Peyer's patch (tissue), 4 donors: Measurements from ENCODE around the gene MEPE.

Experiments used
- CTCF ChIP-seq, 6 experiments: fragments of 450-650 bp in 4 of 6; fragments of 200-600 bp in 2 of 6; sonication (generic) in 1 of 6; IDR thresholded peaks; one replicate each; pipeline ENCODE4 v1.5.1; 2017 to 2019; ENCODE audit warnings: antibody characterized with exemption in 6 of 6, mild to moderate bottlenecking in 3 of 6, moderate library complexity in 1 of 6
- POLR2A ChIP-seq, 2 donors: fragments of 450-650 bp; IDR thresholded peaks; one replicate each; pipeline ENCODE4 v1.5.1; 2017; ENCODE audit warnings: antibody characterized with exemption in 2 of 2, mild to moderate bottlenecking in 2 of 2, moderate library complexity in 2 of 2

DNA sequence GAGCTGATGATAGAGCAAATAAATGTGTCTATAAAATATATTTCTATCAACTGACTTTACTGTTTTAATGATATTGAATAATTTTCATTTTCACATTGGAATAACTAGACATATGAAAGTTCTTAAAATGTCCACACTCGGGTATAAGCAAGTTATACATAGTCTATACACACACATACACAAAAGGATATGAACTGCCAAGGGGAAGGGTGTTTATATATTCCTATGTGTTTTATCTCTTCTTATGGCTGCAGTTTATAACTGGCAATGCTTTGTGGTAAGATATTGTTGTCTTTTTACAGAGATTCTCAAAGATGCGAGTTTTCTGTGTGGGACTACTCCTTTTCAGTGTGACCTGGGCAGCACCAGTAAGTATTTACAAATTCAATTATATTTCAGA is 1.6 kb downstream of the MEPE start:
- TF ChIP-seq CTCF (IDR thresholded peaks at IDR 0.05) = no peak
- TF ChIP-seq POLR2A (IDR thresholded peaks at IDR 0.05) = no peak
